ENCODE results near the gene CCDC117. TPM values are rescaled to one million over a fixed set of nuclear protein-coding genes. Genes with fewer than 3 reads are reported as not detected.

CCDC117 gene
- total RNA-seq, 1 experiment from 2014 or later: 40.0 TPM

DNA sequence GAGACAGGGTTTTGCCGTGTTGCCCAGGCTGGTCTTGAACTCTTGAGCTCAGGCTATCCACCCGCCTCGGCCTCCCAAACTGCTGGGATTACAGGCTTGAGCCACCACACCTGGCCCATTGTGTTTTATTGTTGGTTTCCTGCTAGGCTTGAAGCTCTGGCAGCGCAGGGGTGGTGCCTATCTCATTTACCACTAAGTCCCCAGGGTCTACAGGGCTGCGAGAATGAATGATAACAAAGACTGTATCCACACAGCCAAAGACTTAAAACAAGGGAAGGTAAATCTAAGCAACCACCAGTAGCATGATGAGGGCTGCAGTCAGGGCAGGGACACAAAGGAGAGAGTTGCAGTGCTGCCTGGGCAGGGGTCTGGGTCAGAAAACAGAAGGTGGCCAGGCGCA lies 65.1 kb downstream of the CCDC117 start:
- Histone ChIP-seq H3K4me1 (ENCODE audit: insufficient read depth, low read length) (no peaks in the 10 kb centered on the region), H3K79me1 (ENCODE audit: insufficient read depth, low read depth, low read length, poor library complexity, severe bottlenecking) (no peaks in the 10 kb centered on the region), H3K14ac (ENCODE audit: insufficient read depth, low read length) (no peak overlapping the region), H3T11ph (ENCODE audit: low read length) (no peak overlapping the region), H3K56ac (ENCODE audit: insufficient read length, low read depth, low read length) (no peak overlapping the region), H2BK12ac (ENCODE audit: insufficient read length, low read depth, low read length) (no peak overlapping the region), H2AFZ (ENCODE audit: low read length) (no peak overlapping the region), H3K23me2 (ENCODE audit: insufficient read length, low read depth, low read length, poor library complexity, severe bottlenecking) (no peaks in the 10 kb centered on the region), H4K20me1 (ENCODE audit: control insufficient read depth, insufficient read depth, insufficient read length) (no peaks in the 10 kb centered on the region), H2BK15ac (ENCODE audit: low read depth, low read length) (no peak overlapping the region), H4K5ac (ENCODE audit: insufficient read length, low read depth, low read length) (no peak overlapping the region), H3K79me2 (ENCODE audit: insufficient read depth, low read length) (no peaks in the 10 kb centered on the region), H2BK120ac (ENCODE audit: low read depth, low read length, poor library complexity, severe bottlenecking) (no peak overlapping the region), H4K8ac (replicated peaks; ENCODE audit: insufficient read length, low read depth, low read length) (no peak overlapping the region), H3K4ac (ENCODE audit: low read depth, low read length) (no peak overlapping the region), H4K91ac (ENCODE audit: insufficient read length, low read depth, low read length) (no peak overlapping the region), H3K23ac (ENCODE audit: insufficient read length, low read depth, low read length) (no peak overlapping the region), H3K18ac (ENCODE audit: insufficient read length, low read depth, low read length) (peak overlapping the region; percentile 82), H3K9me3 (ENCODE audit: control insufficient read depth, low read depth, low read length) (no peaks in the 10 kb centered on the region), H2BK5ac (ENCODE audit: insufficient read length, low read length) (no peak overlapping the region), H3K9ac (ENCODE audit: extremely low read depth, insufficient read length, low read length) (no peak overlapping the region), H2BK20ac (ENCODE audit: low read depth, low read length, poor library complexity, severe bottlenecking) (no peak overlapping the region), H2AK5ac (ENCODE audit: insufficient read length, low read length) (no peak overlapping the region), H3K27ac (ENCODE audit: insufficient read length, low read depth, low read length) (no peak overlapping the region), H3K27me3 (ENCODE audit: insufficient read depth, low read length) (no peaks in the 10 kb centered on the region), H3K4me2 (ENCODE audit: insufficient read depth, insufficient read length, low read length) (no peak overlapping the region)
- Mint-ChIP-seq H3K4me1 (peaks cover 5 to 7% of the 10 kb centered on the region in 2 experiments; a peak in 3 of 4 replicates), H3K27ac (peak overlapping the region in 2 of 3 experiments; percentile 23 to 39; a peak in 4 of 7 replicates), H3K27me3 (ENCODE audit: low read depth) (no peaks in the 10 kb centered on the region), H3K36me3 (ENCODE audit: insufficient read depth in 1 of 3, low read depth in 3 of 3) (peaks cover 0 to 3% (median 0%) of the 10 kb centered on the region in 3 experiments; a peak in 1 of 7 replicates), H3K4me3 (no peak overlapping the region), H3K9me3 (no peaks in the 10 kb centered on the region; a peak in 1 of 5 replicates)
- DNase-seq: no peak
- no CpG with 5 or more reads among the region's 6 CpGs for WGBS (ENCODE audit: extremely low coverage, insufficient read length, low lambda C conversion rate)
- TF ChIP-seq, protein P1, sequence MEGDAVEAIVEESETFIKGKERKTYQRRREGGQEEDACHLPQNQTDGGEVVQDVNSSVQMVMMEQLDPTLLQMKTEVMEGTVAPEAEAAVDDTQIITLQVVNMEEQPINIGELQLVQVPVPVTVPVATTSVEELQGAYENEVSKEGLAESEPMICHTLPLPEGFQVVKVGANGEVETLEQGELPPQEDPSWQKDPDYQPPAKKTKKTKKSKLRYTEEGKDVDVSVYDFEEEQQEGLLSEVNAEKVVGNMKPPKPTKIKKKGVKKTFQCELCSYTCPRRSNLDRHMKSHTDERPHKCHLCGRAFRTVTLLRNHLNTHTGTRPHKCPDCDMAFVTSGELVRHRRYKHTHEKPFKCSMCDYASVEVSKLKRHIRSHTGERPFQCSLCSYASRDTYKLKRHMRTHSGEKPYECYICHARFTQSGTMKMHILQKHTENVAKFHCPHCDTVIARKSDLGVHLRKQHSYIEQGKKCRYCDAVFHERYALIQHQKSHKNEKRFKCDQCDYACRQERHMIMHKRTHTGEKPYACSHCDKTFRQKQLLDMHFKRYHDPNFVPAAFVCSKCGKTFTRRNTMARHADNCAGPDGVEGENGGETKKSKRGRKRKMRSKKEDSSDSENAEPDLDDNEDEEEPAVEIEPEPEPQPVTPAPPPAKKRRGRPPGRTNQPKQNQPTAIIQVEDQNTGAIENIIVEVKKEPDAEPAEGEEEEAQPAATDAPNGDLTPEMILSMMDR (conservative IDR thresholded peaks at IDR 0.05): no peak

Other genes with a start within 250 kb of the CCDC117 start
- 12.6 and 13.6 TPM in 2 replicates for gene TTC28, start 92.9 kb upstream of the CCDC117 start, total RNA-seq (2021)
- gene CHEK2, start 30.9 kb upstream of the CCDC117 start, total RNA-seq (2021): 54.4 and 61.1 TPM in 2 replicates
- gene HSCB, start 30.7 kb upstream of the CCDC117 start, total RNA-seq (2021): 20.8 and 21.2 TPM in 2 replicates
- gene XBP1, start 27.9 kb downstream of the CCDC117 start, total RNA-seq (2021): 114 and 116 TPM in 2 replicates
- 20.5 and 20.6 TPM in 2 replicates for gene ZNRF3, start 110.9 kb downstream of the CCDC117 start, total RNA-seq (2021)

Measured in H9 (cell line).